GM12878 (cell line): ENCODE results near the gene ARL5B. TPM values are rescaled to one million over a fixed set of nuclear protein-coding genes. Genes with fewer than 3 reads are reported as not detected.
A peak's percentile ranks its signal among the peaks of the same experiment; 100 is the strongest.

ENCODE experiments used
- CHD2 ChIP-seq: IDR thresholded peaks from 2 replicates; pipeline ENCODE4 v1.6.1; 2011; ENCODE audit warnings: low read depth, low read length, improper control_type of control experiment, borderline replicate concordance
- CREB1 ChIP-seq: IDR thresholded peaks from 2 replicates; pipeline ENCODE4 v1.6.1; 2012; ENCODE audit warnings: low read depth, mild to moderate bottlenecking, inconsistent platforms
- CREM ChIP-seq: IDR thresholded peaks from 2 replicates; pipeline ENCODE4 v1.6.1; 2014; ENCODE audit warnings: antibody characterized with exemption, low read depth
- ESRRA ChIP-seq: IDR thresholded peaks from 2 replicates; pipeline ENCODE4 v1.6.1; 2012; ENCODE audit warnings: mild to moderate bottlenecking, low read length, improper control_type of control experiment
- MEF2A ChIP-seq: IDR thresholded peaks from 2 replicates; pipeline ENCODE4 v1.6.1; 2011; ENCODE audit warnings: low read depth, mild to moderate bottlenecking, low read length, moderate library complexity; ENCODE audit not compliant: insufficient read depth
- NFXL1 ChIP-seq: fragments of 450-650 bp; IDR thresholded peaks from 2 replicates; pipeline ENCODE4 v1.6.1; 2017; ENCODE audit warnings: antibody characterized with exemption, mild to moderate bottlenecking, borderline replicate concordance
- NR2C1 ChIP-seq: fragments of 450-650 bp; IDR thresholded peaks from 2 replicates; pipeline ENCODE4 v1.6.1; 2017; ENCODE audit warnings: antibody characterized with exemption, mild to moderate bottlenecking, moderate library complexity
- PML ChIP-seq: IDR thresholded peaks from 2 replicates; pipeline ENCODE4 v1.6.1; 2012; ENCODE audit warnings: low read length, inconsistent platforms
- RAD21 ChIP-seq: IDR thresholded peaks from 2 replicates; pipeline ENCODE4 v1.6.1; 2011; ENCODE audit warnings: mild to moderate bottlenecking, low read depth, low read length, moderate library complexity; ENCODE audit not compliant: insufficient read depth
- RB1 ChIP-seq: fragments of 450-650 bp; formaldehyde crosslinking; IDR thresholded peaks from 2 replicates; pipeline ENCODE4 v1.6.1; 2017; ENCODE audit warnings: mild to moderate bottlenecking, borderline replicate concordance
- RCOR1 ChIP-seq: conservative IDR thresholded peaks from 2 replicates; pipeline ENCODE4 v1.6.1; 2012; ENCODE audit warnings: low read depth, low read length, improper control_type of control experiment
- SP1 ChIP-seq: IDR thresholded peaks from one replicate; pipeline ENCODE4 v1.6.1; 2011; ENCODE audit warnings: low read depth, low read length
- STAT3 ChIP-seq: IDR thresholded peaks from 2 replicates; pipeline ENCODE4 v1.6.1; 2011; ENCODE audit warnings: low read depth, low read length, improper control_type of control experiment
- WRNIP1 ChIP-seq: IDR thresholded peaks from 2 replicates; pipeline ENCODE4 v1.6.1; 2011; ENCODE audit warnings: low read depth, low read length, improper control_type of control experiment, borderline replicate concordance
- polyA plus RNA-seq, 11 experiments: library from polyadenylated mRNA; depleted of rRNA in 4 of 11; unstranded in 6 of 11; stranded (reverse) in 5 of 11; fragments of >200 nt; fragmentation: Nextera tagmentation in 4 of 11; fragmentation: Illumina TruSeq in 1 of 11; extraction: Ambion mirVana in 4 of 11; extraction: Trizol in 1 of 11; gene quantifications; 1 replicate in 1 of 11; 2 replicates in 10 of 11; pipeline versions ENCODE4 v1.2.1 to v1.2.3, GENCODE V29; 2011 to 2016; ENCODE audit warnings: inconsistent platforms in 2 of 11, missing spikeins in 2 of 11, low read depth in 1 of 11
- total RNA-seq, 4 experiments: library from RNA; depleted of rRNA in 3 of 4; stranded (reverse); fragments of >200 nt in 3 of 4; fragmentation: Illumina TruSeq in 1 of 4; extraction: Trizol in 1 of 4; gene quantifications; 2 replicates each; pipeline versions ENCODE4 v1.2.1 to v1.2.3, GENCODE V29; 2013 to 2021
- TF ChIP-seq, protein P1 (sequence below): fragments of 450-650 bp; IDR thresholded peaks from 2 replicates; pipeline ENCODE4 v1.6.1; 2017; ENCODE audit warnings: antibody characterized with exemption, mild to moderate bottlenecking, moderate library complexity
- TF ChIP-seq, protein P2 (sequence below): IDR thresholded peaks from 2 replicates; pipeline ENCODE4 v1.6.1; 2011; ENCODE audit warnings: borderline replicate concordance, low read depth, mild to moderate bottlenecking, moderate library complexity, low read length; ENCODE audit not compliant: insufficient read depth, poor library complexity, severe bottlenecking
- TF ChIP-seq, protein P3 (sequence below): fragments of 450-650 bp; IDR thresholded peaks from 2 replicates; pipeline ENCODE4 v1.6.1; 2017; ENCODE audit warnings: mild to moderate bottlenecking, moderate library complexity
- TF ChIP-seq, protein P4 (sequence below): IDR thresholded peaks from 2 replicates; pipeline ENCODE4 v1.6.1; 2012; ENCODE audit warnings: low read depth, low read length, improper control_type of control experiment

Gene ARL5B
- total and polyA plus RNA-seq, 10 of the 15 experiments (the other 5 are each of a cell fraction or from before 2014, with no cell fraction given): 2.5 to 20.7 (median 9.1) TPM

DNA sequence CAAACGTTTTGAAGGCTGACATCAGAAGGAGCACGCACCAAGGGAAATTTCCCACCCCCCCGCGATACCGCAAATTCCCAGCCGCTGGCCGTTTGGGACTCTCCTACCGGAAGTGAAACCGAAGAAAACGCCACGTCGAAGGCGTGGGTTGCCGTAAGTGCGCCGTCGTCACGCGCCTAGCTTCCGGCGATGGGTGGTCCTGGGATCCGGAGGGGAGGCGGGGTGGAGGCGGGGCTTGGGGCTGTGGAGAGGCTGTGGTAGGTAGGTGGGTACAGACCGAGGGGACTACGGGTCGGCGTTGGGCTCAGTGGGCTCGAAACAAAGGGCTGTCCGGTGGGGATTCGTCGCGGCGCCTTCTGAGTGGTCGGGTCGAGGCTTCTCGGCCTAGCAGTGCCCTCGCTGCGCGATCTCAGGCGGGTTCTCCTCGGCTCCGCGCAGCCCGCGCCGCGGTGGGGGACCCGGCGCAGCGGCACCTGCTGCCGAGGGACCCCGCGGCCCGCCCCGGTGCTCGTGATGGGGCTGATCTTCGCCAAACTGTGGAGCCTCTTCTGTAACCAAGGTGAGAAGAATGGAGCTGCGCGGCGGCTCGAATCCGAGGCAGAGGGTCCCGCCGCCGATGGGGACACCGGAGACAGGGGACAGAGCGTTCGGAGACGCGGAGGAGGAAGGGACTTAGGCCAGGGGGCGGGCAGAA is at the start of gene ARL5B (continued):
- TF ChIP-seq NR2C1: peak; percentile 39
- no peak for TF ChIP-seq STAT3
- TF ChIP-seq RCOR1: no peak
- 0 out of 2 replicates have a peak, but pooled peaks have one; percentile 67 for TF ChIP-seq MEF2A
- TF ChIP-seq CREM: peak; percentile 94
- TF ChIP-seq ESRRA: no peak
- TF ChIP-seq, protein P1, sequence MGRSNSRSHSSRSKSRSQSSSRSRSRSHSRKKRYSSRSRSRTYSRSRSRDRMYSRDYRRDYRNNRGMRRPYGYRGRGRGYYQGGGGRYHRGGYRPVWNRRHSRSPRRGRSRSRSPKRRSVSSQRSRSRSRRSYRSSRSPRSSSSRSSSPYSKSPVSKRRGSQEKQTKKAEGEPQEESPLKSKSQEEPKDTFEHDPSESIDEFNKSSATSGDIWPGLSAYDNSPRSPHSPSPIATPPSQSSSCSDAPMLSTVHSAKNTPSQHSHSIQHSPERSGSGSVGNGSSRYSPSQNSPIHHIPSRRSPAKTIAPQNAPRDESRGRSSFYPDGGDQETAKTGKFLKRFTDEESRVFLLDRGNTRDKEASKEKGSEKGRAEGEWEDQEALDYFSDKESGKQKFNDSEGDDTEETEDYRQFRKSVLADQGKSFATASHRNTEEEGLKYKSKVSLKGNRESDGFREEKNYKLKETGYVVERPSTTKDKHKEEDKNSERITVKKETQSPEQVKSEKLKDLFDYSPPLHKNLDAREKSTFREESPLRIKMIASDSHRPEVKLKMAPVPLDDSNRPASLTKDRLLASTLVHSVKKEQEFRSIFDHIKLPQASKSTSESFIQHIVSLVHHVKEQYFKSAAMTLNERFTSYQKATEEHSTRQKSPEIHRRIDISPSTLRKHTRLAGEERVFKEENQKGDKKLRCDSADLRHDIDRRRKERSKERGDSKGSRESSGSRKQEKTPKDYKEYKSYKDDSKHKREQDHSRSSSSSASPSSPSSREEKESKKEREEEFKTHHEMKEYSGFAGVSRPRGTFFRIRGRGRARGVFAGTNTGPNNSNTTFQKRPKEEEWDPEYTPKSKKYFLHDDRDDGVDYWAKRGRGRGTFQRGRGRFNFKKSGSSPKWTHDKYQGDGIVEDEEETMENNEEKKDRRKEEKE: no peak
- TF ChIP-seq SP1: peak; percentile 74
- no peak for TF ChIP-seq RB1
- TF ChIP-seq RAD21: no peak
- TF ChIP-seq, protein P2, sequence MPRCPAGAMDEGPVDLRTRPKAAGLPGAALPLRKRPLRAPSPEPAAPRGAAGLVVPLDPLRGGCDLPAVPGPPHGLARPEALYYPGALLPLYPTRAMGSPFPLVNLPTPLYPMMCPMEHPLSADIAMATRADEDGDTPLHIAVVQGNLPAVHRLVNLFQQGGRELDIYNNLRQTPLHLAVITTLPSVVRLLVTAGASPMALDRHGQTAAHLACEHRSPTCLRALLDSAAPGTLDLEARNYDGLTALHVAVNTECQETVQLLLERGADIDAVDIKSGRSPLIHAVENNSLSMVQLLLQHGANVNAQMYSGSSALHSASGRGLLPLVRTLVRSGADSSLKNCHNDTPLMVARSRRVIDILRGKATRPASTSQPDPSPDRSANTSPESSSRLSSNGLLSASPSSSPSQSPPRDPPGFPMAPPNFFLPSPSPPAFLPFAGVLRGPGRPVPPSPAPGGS: peak; percentile 90
- TF ChIP-seq CREB1: peak; percentile 94
- TF ChIP-seq NFXL1: no peak
- peak; percentile 79 for TF ChIP-seq PML
- TF ChIP-seq, protein P3, sequence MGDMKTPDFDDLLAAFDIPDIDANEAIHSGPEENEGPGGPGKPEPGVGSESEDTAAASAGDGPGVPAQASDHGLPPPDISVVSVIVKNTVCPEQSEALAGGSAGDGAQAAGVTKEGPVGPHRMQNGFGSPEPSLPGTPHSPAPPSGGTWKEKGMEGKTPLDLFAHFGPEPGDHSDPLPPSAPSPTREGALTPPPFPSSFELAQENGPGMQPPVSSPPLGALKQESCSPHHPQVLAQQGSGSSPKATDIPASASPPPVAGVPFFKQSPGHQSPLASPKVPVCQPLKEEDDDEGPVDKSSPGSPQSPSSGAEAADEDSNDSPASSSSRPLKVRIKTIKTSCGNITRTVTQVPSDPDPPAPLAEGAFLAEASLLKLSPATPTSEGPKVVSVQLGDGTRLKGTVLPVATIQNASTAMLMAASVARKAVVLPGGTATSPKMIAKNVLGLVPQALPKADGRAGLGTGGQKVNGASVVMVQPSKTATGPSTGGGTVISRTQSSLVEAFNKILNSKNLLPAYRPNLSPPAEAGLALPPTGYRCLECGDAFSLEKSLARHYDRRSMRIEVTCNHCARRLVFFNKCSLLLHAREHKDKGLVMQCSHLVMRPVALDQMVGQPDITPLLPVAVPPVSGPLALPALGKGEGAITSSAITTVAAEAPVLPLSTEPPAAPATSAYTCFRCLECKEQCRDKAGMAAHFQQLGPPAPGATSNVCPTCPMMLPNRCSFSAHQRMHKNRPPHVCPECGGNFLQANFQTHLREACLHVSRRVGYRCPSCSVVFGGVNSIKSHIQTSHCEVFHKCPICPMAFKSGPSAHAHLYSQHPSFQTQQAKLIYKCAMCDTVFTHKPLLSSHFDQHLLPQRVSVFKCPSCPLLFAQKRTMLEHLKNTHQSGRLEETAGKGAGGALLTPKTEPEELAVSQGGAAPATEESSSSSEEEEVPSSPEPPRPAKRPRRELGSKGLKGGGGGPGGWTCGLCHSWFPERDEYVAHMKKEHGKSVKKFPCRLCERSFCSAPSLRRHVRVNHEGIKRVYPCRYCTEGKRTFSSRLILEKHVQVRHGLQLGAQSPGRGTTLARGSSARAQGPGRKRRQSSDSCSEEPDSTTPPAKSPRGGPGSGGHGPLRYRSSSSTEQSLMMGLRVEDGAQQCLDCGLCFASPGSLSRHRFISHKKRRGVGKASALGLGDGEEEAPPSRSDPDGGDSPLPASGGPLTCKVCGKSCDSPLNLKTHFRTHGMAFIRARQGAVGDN: no peak; the same call in 1 of the 2 replicates
- TF ChIP-seq CHD2: peak; percentile 78
- TF ChIP-seq, protein P4, sequence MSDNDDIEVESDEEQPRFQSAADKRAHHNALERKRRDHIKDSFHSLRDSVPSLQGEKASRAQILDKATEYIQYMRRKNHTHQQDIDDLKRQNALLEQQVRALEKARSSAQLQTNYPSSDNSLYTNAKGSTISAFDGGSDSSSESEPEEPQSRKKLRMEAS: peak; percentile 11; the same call in 1 of the 2 replicates
- no peak for TF ChIP-seq WRNIP1
